Liver (tissue), 9 donors: ENCODE measurements around the gene TRDN. TPM values are rescaled to one million over a fixed set of nuclear protein-coding genes. Genes with fewer than 3 reads are reported as not detected.
"Not testable (repeated sequence)": the region's sequence is repeated elsewhere in the genome, so short reads cannot be mapped to it uniquely, and the experiment has no call there.

ENCODE experiments used
- DNase-seq: peaks from one replicate; pipeline ENCODE4 v3.0.0-alpha.2; 2017; ENCODE audit warnings: low spot score
- H3K27ac ChIP-seq, 2 donors: one replicate each; pipeline ENCODE4 v1.7.0; 2013; ENCODE audit warnings: inconsistent platforms in 2 of 2, low read length in 2 of 2, control low read depth in 1 of 2, low read depth in 1 of 2, mild to moderate bottlenecking in 1 of 2
- H3K27me3 ChIP-seq, 4 donors: one replicate each; pipeline versions ENCODE4 v1.6.1 to v1.7.0; 2013; ENCODE audit warnings: low read length in 3 of 4, inconsistent platforms in 1 of 4, mild to moderate bottlenecking in 1 of 4, moderate library complexity in 1 of 4; ENCODE audit not compliant: control insufficient read depth in 4 of 4, insufficient read depth in 4 of 4
- H3K36me3 ChIP-seq, 4 donors: one replicate each; pipeline versions ENCODE4 v1.6.1 to v1.7.0; 2013; ENCODE audit warnings: low read length in 3 of 4, mild to moderate bottlenecking in 3 of 4, low read depth in 1 of 4, moderate library complexity in 1 of 4; ENCODE audit not compliant: control insufficient read depth in 4 of 4, insufficient read depth in 3 of 4
- H3K4me1 ChIP-seq, 4 donors: one replicate each; pipeline versions ENCODE4 v1.6.1 to v1.7.0; 2013; ENCODE audit warnings: low read length in 3 of 4, mild to moderate bottlenecking in 3 of 4, moderate library complexity in 1 of 4; ENCODE audit not compliant: control insufficient read depth in 4 of 4, insufficient read depth in 4 of 4
- H3K4me3 ChIP-seq, 3 donors: one replicate each; pipeline versions ENCODE4 v1.6.1 to v1.7.0; 2013; ENCODE audit warnings: low read length in 3 of 3, control low read depth in 1 of 3, low read depth in 1 of 3, mild to moderate bottlenecking in 1 of 3
- H3K9ac ChIP-seq, 2 donors: one replicate each; pipeline ENCODE4 v1.7.0; 2013; ENCODE audit warnings: low read length in 2 of 2, mild to moderate bottlenecking in 2 of 2, moderate library complexity in 2 of 2, control low read depth in 1 of 2, low read depth in 1 of 2
- H3K9me3 ChIP-seq, 4 donors: one replicate each; pipeline versions ENCODE4 v1.6.1 to v1.7.0; 2013; ENCODE audit warnings: low read length in 3 of 4; ENCODE audit not compliant: control insufficient read depth in 4 of 4
- CTCF ChIP-seq: fragments of 150-350 bp; IDR thresholded peaks from 2 replicates; pipeline ENCODE4 v1.5.1; 2017; ENCODE audit warnings: improper control_type of control experiment, low read depth, low read length; ENCODE audit not compliant: missing input control
- EGR1 ChIP-seq, 2 donors: IDR thresholded peaks; 2 replicates each; pipeline ENCODE4 v1.6.1; 2016 to 2018; ENCODE audit warnings: antibody characterized with exemption in 2 of 2, low read depth in 2 of 2
- FOXA1 ChIP-seq: IDR thresholded peaks from 2 replicates; pipeline ENCODE4 v1.6.1; 2016; ENCODE audit warnings: antibody characterized with exemption
- GABPA ChIP-seq, 2 donors: IDR thresholded peaks in 1 of 2; conservative IDR thresholded peaks in 1 of 2; 2 replicates each; pipeline ENCODE4 v1.6.1; 2016; ENCODE audit warnings: antibody characterized with exemption in 2 of 2, mild to moderate bottlenecking in 1 of 2, moderate library complexity in 1 of 2
- HNF4A ChIP-seq, 2 donors: conservative IDR thresholded peaks; 2 replicates each; pipeline ENCODE4 v1.6.1; 2016; ENCODE audit warnings: antibody characterized with exemption in 2 of 2, mild to moderate bottlenecking in 2 of 2
- HNF4G ChIP-seq: IDR thresholded peaks from 2 replicates; pipeline ENCODE4 v1.6.1; 2016; ENCODE audit warnings: antibody characterized with exemption
- NR2F2 ChIP-seq: IDR thresholded peaks from 2 replicates; pipeline ENCODE4 v1.6.1; 2016; ENCODE audit warnings: antibody characterized with exemption
- RAD21 ChIP-seq, 2 donors: IDR thresholded peaks; 2 replicates each; pipeline ENCODE4 v1.6.1; 2016; ENCODE audit warnings: antibody characterized with exemption in 2 of 2, mild to moderate bottlenecking in 2 of 2
- REST ChIP-seq: IDR thresholded peaks from 2 replicates; pipeline ENCODE4 v1.6.1; 2016; ENCODE audit warnings: antibody characterized with exemption, mild to moderate bottlenecking
- RXRA ChIP-seq, 2 donors: IDR thresholded peaks; 2 replicates each; pipeline ENCODE4 v1.6.1; 2017 to 2018; ENCODE audit warnings: antibody characterized with exemption in 2 of 2, mild to moderate bottlenecking in 1 of 2
- SP1 ChIP-seq: IDR thresholded peaks from 2 replicates; pipeline ENCODE4 v1.6.1; 2018; ENCODE audit warnings: antibody characterized with exemption, mild to moderate bottlenecking
- TAF1 ChIP-seq: conservative IDR thresholded peaks from 2 replicates; pipeline ENCODE4 v1.6.1; 2016; ENCODE audit warnings: antibody characterized with exemption, mild to moderate bottlenecking
- YY1 ChIP-seq: IDR thresholded peaks from 2 replicates; pipeline ENCODE4 v1.6.1; 2016; ENCODE audit warnings: antibody characterized with exemption, mild to moderate bottlenecking
- ZBTB33 ChIP-seq: IDR thresholded peaks from 2 replicates; pipeline ENCODE4 v1.6.1; 2016; ENCODE audit warnings: antibody characterized with exemption
- WGBS: extraction: QIAGEN DNeasy Blood & Tissue Kit; methylation state at CpG from one replicate; pipeline ENCODE4 v1.1.7; 2013; 5-methylcytosine and 5-hydroxymethylcytosine counted together
- polyA plus RNA-seq, 2 donors: library from polyadenylated mRNA; stranded (reverse) in 1 of 2; unstranded in 1 of 2; fragments of 200-250 nt in 1 of 2; fragments of >200 nt in 1 of 2; fragmentation: Nextera tagmentation in 1 of 2; extraction: Ambion mirVana in 1 of 2; gene quantifications; one replicate each; pipeline versions ENCODE4 v1.2.1 to v1.2.3, GENCODE V29; 2013 to 2015
- total RNA-seq, 2 donors: library from RNA; depleted of rRNA; stranded (reverse); fragments of >200 nt; gene quantifications; one replicate each; pipeline ENCODE4 v1.2.3, GENCODE V29; 2014
- TF ChIP-seq, protein P1 (sequence below): IDR thresholded peaks from 2 replicates; pipeline ENCODE4 v1.6.1; 2016; ENCODE audit warnings: antibody characterized with exemption
- TF ChIP-seq, protein P2 (sequence below): IDR thresholded peaks from 2 replicates; pipeline ENCODE4 v1.6.1; 2016; ENCODE audit warnings: antibody characterized with exemption
- donor health status: healthy.
- donor health status: healthy.
- donor health status: healthy.
- donor health status: healthy.
- donor health status: healthy.

TRDN gene
- total and polyA plus RNA-seq, 4 donors = 0.08 to 0.79 TPM; not detected in 2

GRCh38 chr6:123588546-123588895, 48.2 kb downstream of the TRDN start:
- TF ChIP-seq, protein P1, sequence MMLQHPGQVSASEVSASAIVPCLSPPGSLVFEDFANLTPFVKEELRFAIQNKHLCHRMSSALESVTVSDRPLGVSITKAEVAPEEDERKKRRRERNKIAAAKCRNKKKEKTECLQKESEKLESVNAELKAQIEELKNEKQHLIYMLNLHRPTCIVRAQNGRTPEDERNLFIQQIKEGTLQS = no peak
- TF ChIP-seq RAD21 (IDR thresholded peaks at IDR 0.05) = no peak
- no peak for TF ChIP-seq HNF4A (conservative IDR thresholded peaks at IDR 0.05)
- no peak for DNase-seq
- Histone ChIP-seq H3K4me3 (no peak overlapping the region), H3K4me1 (no peaks in the 10 kb centered on the region), H3K9me3 (no peaks in the 10 kb centered on the region), H3K36me3 (no peaks in the 10 kb centered on the region), H3K9ac (no peak overlapping the region), H3K27me3 (no peaks in the 10 kb centered on the region), H3K27ac (no peak overlapping the region)
- WGBS = 70% methylated on average over 1 of the region's 1 CpG

- Histone ChIP-seq H3K27me3 (no peaks in the 10 kb centered on the region), H3K9ac (no peak overlapping the region), H3K9me3 (no peaks in the 10 kb centered on the region), H3K4me3 (no peak overlapping the region), H3K27ac (no peak overlapping the region), H3K36me3 (no peaks in the 10 kb centered on the region), H3K4me1 (no peaks in the 10 kb centered on the region)
- DNase-seq = no peak
- TF ChIP-seq EGR1 (IDR thresholded peaks at IDR 0.05; ENCODE audit: low read depth in 2 of 2) (no peak), FOXA1 (no peak), NR2F2 (no peak), HNF4G (no peak)
- TF ChIP-seq, protein P2, sequence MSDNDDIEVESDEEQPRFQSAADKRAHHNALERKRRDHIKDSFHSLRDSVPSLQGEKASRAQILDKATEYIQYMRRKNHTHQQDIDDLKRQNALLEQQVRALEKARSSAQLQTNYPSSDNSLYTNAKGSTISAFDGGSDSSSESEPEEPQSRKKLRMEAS = no peak
- WGBS = 62% methylated on average over 4 of the region's 4 CpGs
These were observed 48.8 kb downstream of the TRDN start for GRCh38 chr6:123587838-123588545.

DNA sequence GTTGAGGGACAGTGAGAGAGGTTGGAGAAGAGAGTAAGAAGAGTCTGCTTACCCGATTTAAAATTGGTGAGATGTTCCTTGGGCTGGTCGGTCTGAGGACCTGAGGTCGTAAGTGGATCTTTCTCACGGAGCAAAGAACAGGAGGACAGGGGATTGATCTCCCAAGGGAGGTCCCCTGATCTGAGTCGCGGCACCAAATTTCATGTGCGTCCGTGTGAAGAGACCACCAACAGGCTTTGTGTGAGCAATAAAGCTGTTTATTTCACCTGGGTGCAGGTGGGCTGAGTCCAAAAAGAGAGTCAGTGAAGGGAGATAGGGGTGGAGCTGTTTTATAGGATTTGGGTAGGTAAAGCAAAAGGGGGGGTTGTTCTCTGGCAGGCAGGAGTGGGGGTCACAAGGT, 49.3 kb downstream of the TRDN start:
- not testable (repeated sequence) for H3K36me3 ChIP-seq, H3K9ac ChIP-seq, DNase-seq, H3K9me3 ChIP-seq, H3K27ac ChIP-seq, H3K27me3 ChIP-seq, H3K4me1 ChIP-seq, H3K4me3 ChIP-seq
- WGBS = 87% methylated on average over 8 of the region's 8 CpGs

DNA sequence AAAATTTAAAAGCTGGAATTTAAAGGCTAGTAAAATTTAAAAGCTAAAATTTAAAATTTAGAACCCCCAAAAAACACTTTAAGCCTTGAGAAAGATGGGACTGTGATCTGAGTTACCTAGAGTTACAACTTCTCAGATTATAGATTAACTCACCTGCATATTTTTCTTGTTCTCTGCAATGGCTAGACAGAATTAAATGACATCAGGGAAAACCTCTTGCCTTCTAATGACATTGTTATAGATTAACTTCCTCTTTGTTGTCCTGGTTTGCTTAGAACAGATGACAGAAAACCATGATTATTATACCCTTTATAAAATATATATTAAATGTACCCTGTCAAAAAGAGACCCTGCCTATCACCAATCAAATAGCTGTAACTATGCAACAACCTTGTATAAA, 56.4 kb downstream of the TRDN start:
- no peak overlapping the region for H3K27ac ChIP-seq
- DNase-seq = no peak
- no peak overlapping the region for H3K4me3 ChIP-seq
- TF ChIP-seq GABPA (IDR thresholded peaks at IDR 0.05 in 1 of 2, conservative IDR thresholded peaks at IDR 0.05 in 1 of 2) = no peak
- no peak for TF ChIP-seq TAF1
- TF ChIP-seq, protein P1 = no peak
- no peak for TF ChIP-seq RXRA (IDR thresholded peaks at IDR 0.05)
- TF ChIP-seq CTCF = no peak
- TF ChIP-seq EGR1 (IDR thresholded peaks at IDR 0.05; ENCODE audit: low read depth in 2 of 2) = no peak
- TF ChIP-seq ZBTB33 = no peak
- TF ChIP-seq HNF4A (conservative IDR thresholded peaks at IDR 0.05) = no peak
- TF ChIP-seq NR2F2 = no peak
- no peak for TF ChIP-seq YY1
- no peak for TF ChIP-seq SP1
- no peak for TF ChIP-seq REST

More for the DNA sequence above, 56.4 kb downstream of the TRDN start:
- no peaks in the 10 kb centered on the region for H3K4me1 ChIP-seq
- no peaks in the 10 kb centered on the region for H3K27me3 ChIP-seq
- no peaks in the 10 kb centered on the region for H3K9me3 ChIP-seq
- H3K36me3 ChIP-seq = no peaks in the 10 kb centered on the region
- H3K9ac ChIP-seq = no peak overlapping the region
